Smooth muscle cell (in vitro differentiated cells): ENCODE results near the gene PXMP2. TPM values are rescaled to one million over a fixed set of nuclear protein-coding genes. Genes with fewer than 3 reads are reported as not detected.
A peak's percentile ranks its signal among the peaks of the same experiment; 100 is the strongest.
"Not testable (repeated sequence)": the region's sequence is repeated elsewhere in the genome, so short reads cannot be mapped to it uniquely, and the experiment has no call there.

Experiments used
- DNase-seq: peaks from one replicate; lab custom pipeline; 2025; ENCODE audit not compliant: unreplicated experiment; lab: John Stamatoyannopoulos, UW
- H2AFZ ChIP-seq: fragments of 200-600 bp; sonication (generic); 2 replicates; pipeline ENCODE4 v1.6.0; 2016; ENCODE audit warnings: antibody characterized with exemption, low read depth, mild to moderate bottlenecking
- H3F3A ChIP-seq: fragments of 200-600 bp; sonication (generic); 2 replicates; pipeline ENCODE4 v1.6.0; 2017; ENCODE audit warnings: antibody characterized with exemption, low read depth
- H3K27ac ChIP-seq: fragments of 200-600 bp; sonication (generic); 2 replicates; pipeline ENCODE4 v1.5.1; 2016; ENCODE audit warnings: low read depth, mild to moderate bottlenecking
- H3K27me3 ChIP-seq: fragments of 200-600 bp; sonication (generic); 2 replicates; pipeline ENCODE4 v1.6.1; 2016; ENCODE audit warnings: low read depth, mild to moderate bottlenecking
- H3K36me3 ChIP-seq: fragments of 200-600 bp; sonication (generic); 2 replicates; pipeline ENCODE4 v1.5.1; 2016; ENCODE audit warnings: low read depth
- H3K4me1 ChIP-seq: fragments of 200-600 bp; sonication (generic); 2 replicates; pipeline ENCODE4 v1.5.1; 2016; ENCODE audit warnings: low read depth
- H3K4me2 ChIP-seq: fragments of 200-600 bp; sonication (generic); 2 replicates; pipeline ENCODE4 v1.6.0; 2016; ENCODE audit warnings: mild to moderate bottlenecking
- H3K4me3 ChIP-seq: fragments of 200-600 bp; sonication (generic); 2 replicates; pipeline ENCODE4 v1.5.1; 2016; ENCODE audit warnings: mild to moderate bottlenecking
- H3K79me2 ChIP-seq: fragments of 200-600 bp; sonication (generic); 2 replicates; pipeline ENCODE4 v1.6.0; 2016; ENCODE audit warnings: low read depth, mild to moderate bottlenecking
- H3K9ac ChIP-seq: fragments of 200-600 bp; sonication (generic); 2 replicates; pipeline ENCODE4 v1.6.0; 2016; ENCODE audit warnings: low read depth
- H3K9me3 ChIP-seq: fragments of 200-600 bp; sonication (generic); replicated peaks from 2 replicates; pipeline ENCODE4 v1.5.1; 2016; ENCODE audit warnings: low read depth
- H4K20me1 ChIP-seq: fragments of 200-600 bp; sonication (generic); 2 replicates; pipeline ENCODE4 v1.6.0; 2016; ENCODE audit warnings: low read depth
- WGBS: methylation state at CpG from one replicate; pipeline ENCODE4 v1.1.7; 2016; ENCODE audit warnings: low lambda C conversion rate; 5-methylcytosine and 5-hydroxymethylcytosine counted together
- polyA plus RNA-seq: library from polyadenylated mRNA; unstranded; fragments of >200 nt; fragmentation: Nextera tagmentation; extraction: Ambion mirVana; gene quantifications from 2 replicates; pipeline ENCODE4 v1.2.1, GENCODE V29; 2016
- total RNA-seq: library from RNA; depleted of rRNA; stranded (reverse); fragments of >200 nt; gene quantifications from 2 replicates; pipeline ENCODE4 v1.2.3, GENCODE V29; 2014
- TF ChIP-seq, protein P1 (sequence below): fragments of 200-600 bp; sonication (generic); IDR thresholded peaks from 2 replicates; pipeline ENCODE4 v1.5.1; 2017; ENCODE audit warnings: borderline replicate concordance, mild to moderate bottlenecking, antibody characterized with exemption; ENCODE audit not compliant: insufficient read depth, poor library complexity, severe bottlenecking

The PXMP2 gene
- total and polyA plus RNA-seq, 2 experiments from 2014 or later: 14.7 to 25.0 TPM

DNA sequence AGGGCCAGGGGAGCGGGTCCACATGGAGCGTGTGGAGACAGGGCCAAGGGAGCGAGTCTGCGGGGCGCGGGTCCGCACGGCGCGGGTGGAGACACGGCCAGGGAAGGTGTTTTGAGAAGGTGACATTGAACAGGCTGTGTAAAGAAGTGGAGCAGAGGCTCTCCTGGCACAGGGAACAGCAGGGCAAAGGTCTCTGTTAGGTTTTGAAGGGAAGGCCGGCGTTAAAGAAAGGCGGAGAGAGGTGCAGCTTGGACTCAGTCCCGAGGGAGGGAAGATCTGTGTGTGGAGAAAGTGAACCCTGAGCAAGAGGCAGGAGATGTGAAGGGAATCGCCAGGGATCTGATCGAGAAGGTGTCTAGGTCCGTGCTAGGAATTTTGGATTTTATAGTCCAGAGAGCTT is 1.8 kb downstream of the PXMP2 start:
- no peak overlapping the region for H2AFZ ChIP-seq
- H4K20me1 ChIP-seq: peaks cover 6% of the 10 kb centered on the region
- H3K27me3 ChIP-seq: peaks cover 6% of the 10 kb centered on the region
- no peaks in the 10 kb centered on the region for H3K9me3 ChIP-seq
- H3K79me2 ChIP-seq: peaks cover 17% of the 10 kb centered on the region
- H3F3A ChIP-seq: no peaks in the 10 kb centered on the region
- H3K36me3 ChIP-seq: no peaks in the 10 kb centered on the region
- H3K4me1 ChIP-seq: no peaks in the 10 kb centered on the region
- no peak overlapping the region for H3K27ac ChIP-seq
- H3K9ac ChIP-seq: no peak overlapping the region
- TF ChIP-seq, protein P1, sequence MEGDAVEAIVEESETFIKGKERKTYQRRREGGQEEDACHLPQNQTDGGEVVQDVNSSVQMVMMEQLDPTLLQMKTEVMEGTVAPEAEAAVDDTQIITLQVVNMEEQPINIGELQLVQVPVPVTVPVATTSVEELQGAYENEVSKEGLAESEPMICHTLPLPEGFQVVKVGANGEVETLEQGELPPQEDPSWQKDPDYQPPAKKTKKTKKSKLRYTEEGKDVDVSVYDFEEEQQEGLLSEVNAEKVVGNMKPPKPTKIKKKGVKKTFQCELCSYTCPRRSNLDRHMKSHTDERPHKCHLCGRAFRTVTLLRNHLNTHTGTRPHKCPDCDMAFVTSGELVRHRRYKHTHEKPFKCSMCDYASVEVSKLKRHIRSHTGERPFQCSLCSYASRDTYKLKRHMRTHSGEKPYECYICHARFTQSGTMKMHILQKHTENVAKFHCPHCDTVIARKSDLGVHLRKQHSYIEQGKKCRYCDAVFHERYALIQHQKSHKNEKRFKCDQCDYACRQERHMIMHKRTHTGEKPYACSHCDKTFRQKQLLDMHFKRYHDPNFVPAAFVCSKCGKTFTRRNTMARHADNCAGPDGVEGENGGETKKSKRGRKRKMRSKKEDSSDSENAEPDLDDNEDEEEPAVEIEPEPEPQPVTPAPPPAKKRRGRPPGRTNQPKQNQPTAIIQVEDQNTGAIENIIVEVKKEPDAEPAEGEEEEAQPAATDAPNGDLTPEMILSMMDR: no peak
- WGBS: 73% methylated on average over 9 of the region's 18 CpGs
- peak overlapping the region; percentile 22 for H3K4me2 ChIP-seq
- no peak for DNase-seq
- peak overlapping the region; percentile 13 for H3K4me3 ChIP-seq

DNA sequence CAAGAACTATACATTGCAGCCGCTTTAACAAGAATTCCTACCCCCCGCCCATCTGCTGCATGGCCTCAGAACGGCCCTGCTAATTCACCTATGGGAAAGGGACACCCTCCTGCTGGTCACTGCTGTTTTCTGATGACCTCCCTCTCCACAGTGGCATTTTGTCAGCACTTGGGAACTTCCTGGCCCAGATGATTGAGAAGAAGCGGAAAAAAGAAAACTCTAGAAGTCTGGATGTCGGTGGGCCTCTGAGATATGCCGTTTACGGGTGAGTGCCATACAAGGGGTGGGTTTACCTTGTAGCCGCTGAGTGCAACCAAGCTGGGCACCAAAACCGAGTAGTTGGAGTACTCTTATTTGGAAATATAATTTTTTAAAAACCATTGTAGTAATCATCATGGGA is 2.7 kb downstream of the PXMP2 start:
- no peak overlapping the region for H2AFZ ChIP-seq
- TF ChIP-seq, protein P1: no peak
- H4K20me1 ChIP-seq: peaks cover 5% of the 10 kb centered on the region
- no peak overlapping the region for H3K27ac ChIP-seq
- H3K36me3 ChIP-seq: no peaks in the 10 kb centered on the region
- no peak overlapping the region for H3K9ac ChIP-seq
- 94% methylated on average over 9 of the region's 9 CpGs for WGBS
- no peak for DNase-seq
- H3K9me3 ChIP-seq: no peaks in the 10 kb centered on the region
- peaks cover 6% of the 10 kb centered on the region for H3K27me3 ChIP-seq
- H3K4me3 ChIP-seq: no peak overlapping the region
- no peaks in the 10 kb centered on the region for H3F3A ChIP-seq
- H3K4me2 ChIP-seq: no peak overlapping the region
- H3K79me2 ChIP-seq: peaks cover 16% of the 10 kb centered on the region
- H3K4me1 ChIP-seq: no peaks in the 10 kb centered on the region

DNA sequence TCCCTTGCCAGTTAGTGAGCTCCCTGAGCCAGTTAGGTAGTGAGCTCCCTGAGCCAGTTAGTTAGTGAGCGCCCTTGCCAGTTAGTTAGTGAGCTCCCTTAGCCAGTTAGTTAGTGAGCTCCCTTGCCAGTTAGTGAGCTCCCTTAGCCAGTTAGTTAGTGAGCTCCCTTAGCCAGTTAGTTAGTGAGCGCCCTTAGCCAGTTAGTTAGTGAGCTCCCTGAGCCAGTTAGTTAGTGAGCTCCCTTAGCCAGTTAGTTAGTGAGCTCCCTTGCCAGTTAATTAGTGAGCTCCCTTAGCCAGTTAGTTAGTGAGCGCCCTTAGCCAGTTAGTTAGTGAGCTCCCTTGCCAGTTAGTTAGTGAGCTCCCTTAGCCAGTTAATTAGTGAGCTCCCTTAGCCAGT is 4.6 kb downstream of the PXMP2 start:
- H3K27ac ChIP-seq, DNase-seq, H3K36me3 ChIP-seq, H3K4me3 ChIP-seq, H3K9me3 ChIP-seq, H4K20me1 ChIP-seq, H3K27me3 ChIP-seq, H3F3A ChIP-seq, H3K4me2 ChIP-seq, H3K9ac ChIP-seq, H2AFZ ChIP-seq, H3K4me1 ChIP-seq, H3K79me2 ChIP-seq: not testable (repeated sequence)
- WGBS: 96% methylated on average over 3 of the region's 3 CpGs

DNA sequence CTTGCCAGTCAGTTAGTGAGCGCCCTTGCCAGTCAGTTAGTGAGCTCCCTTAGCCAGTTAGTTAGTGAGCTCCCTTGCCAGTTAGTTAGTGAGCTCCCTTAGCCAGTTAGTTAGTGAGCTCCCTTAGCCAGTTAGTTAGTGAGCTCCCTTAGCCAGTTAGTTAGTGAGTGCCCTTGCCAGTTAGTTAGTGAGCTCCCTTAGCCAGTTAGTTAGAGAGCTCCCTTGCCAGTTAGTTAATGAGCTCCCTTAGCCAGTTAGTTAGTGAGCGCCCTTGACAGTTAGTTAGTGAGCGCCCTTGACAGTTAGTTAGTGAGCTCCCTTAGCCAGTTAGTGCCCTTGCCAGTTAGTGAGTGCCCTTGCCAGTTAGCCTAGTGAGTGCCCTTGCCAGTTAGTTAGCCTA is 7.5 kb downstream of the PXMP2 start:
- not testable (repeated sequence) for H3K36me3 ChIP-seq, H3K27me3 ChIP-seq, H3K4me2 ChIP-seq, H3K9me3 ChIP-seq, H3K27ac ChIP-seq, H2AFZ ChIP-seq, DNase-seq, H4K20me1 ChIP-seq, H3K79me2 ChIP-seq, H3F3A ChIP-seq, H3K9ac ChIP-seq, H3K4me1 ChIP-seq, H3K4me3 ChIP-seq
- 100% methylated on average over 3 of the region's 3 CpGs for WGBS

DNA sequence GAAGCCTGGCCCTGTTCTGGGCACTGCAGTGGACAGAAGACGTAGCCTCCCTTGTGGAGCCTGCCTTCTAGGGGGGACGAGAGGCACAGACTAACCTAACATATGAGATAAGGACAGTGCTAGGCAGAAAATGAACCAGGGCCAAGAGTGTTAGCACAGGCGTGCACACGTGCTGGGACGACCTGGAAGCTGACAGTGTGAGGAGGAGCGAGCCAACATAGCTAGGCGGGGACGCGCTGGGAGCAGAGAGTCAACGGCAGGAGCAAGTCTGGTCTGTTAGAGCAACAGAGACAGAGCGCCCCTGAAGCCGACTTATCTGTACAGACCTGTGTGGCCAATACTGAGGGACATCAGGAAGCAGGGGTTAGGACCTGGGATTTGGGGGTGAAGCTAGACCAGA is 8.0 kb downstream of the PXMP2 start:
- Histone ChIP-seq H4K20me1 (no peaks in the 10 kb centered on the region), H3K36me3 (no peaks in the 10 kb centered on the region), H3K4me3 (no peak overlapping the region), H3K9ac (no peak overlapping the region), H3K9me3 (no peaks in the 10 kb centered on the region), H3K27ac (no peak overlapping the region), H3F3A (no peaks in the 10 kb centered on the region), H3K27me3 (no peaks in the 10 kb centered on the region), H3K4me1 (no peaks in the 10 kb centered on the region), H2AFZ (no peak overlapping the region), H3K4me2 (no peak overlapping the region), H3K79me2 (no peaks in the 10 kb centered on the region)
- TF ChIP-seq, protein P1: no peak
- 97% methylated on average over 12 of the region's 12 CpGs for WGBS
- no peak for DNase-seq
